ENCODE results near the gene SIRT3.
"Not testable (repeated sequence)": the region's sequence is repeated elsewhere in the genome, so short reads cannot be mapped to it uniquely, and the experiment has no call there.

DNA sequence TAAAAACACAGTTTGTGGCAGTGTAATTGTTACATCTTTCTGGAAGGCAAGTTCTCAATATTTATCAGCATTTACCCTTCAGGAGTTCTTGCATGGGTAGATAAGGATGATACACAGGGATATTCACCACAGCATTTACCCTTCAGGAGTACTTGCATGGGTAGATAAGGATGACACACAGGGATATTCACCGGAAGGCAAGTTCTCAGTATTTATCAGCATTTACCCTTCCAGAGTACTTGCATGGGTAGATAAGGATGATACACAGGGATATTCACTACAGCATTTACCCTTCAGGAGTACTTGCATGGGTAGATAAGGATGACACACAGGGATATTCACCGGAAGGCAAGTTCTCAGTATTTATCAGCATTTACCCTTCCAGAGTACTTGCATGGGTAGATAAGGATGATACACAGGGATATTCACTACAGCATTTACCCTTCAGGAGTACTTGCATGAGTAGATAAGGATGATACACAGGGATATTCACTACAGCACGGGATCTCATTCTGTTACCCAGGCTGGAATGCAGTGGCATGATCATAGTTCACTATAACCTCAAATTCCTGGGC lies 15.4 kb downstream of the SIRT3 start:
- not testable (repeated sequence) for TF ChIP-seq CTCF, POLR2AphosphoS5, POLR2A (IDR thresholded peaks at IDR 0.05)
